Astrocyte of the spinal cord (primary cell): Measurements from ENCODE around the gene CMC2.

ENCODE experiments used
- DNase-seq: peaks from one replicate; pipeline ENCODE4 v3.0.0; 2011; ENCODE audit warnings: low read depth, low spot score
- H3K4me3 ChIP-seq: 2 replicates; pipeline ENCODE4 v1.5.1; 2011; ENCODE audit warnings: low read depth, mild to moderate bottlenecking, low read length, moderate library complexity
- CTCF ChIP-seq: IDR thresholded peaks from 2 replicates; pipeline ENCODE4 v1.5.1; 2012; ENCODE audit warnings: low read depth, mild to moderate bottlenecking, low read length, inconsistent platforms
- in situ Hi-C: cut with HindIII; loops from 2 replicates; pipeline ENCODE4 v1.10.0; 2017; ENCODE audit warnings: low sequenced_read_pairs

CMC2 gene

DNA sequence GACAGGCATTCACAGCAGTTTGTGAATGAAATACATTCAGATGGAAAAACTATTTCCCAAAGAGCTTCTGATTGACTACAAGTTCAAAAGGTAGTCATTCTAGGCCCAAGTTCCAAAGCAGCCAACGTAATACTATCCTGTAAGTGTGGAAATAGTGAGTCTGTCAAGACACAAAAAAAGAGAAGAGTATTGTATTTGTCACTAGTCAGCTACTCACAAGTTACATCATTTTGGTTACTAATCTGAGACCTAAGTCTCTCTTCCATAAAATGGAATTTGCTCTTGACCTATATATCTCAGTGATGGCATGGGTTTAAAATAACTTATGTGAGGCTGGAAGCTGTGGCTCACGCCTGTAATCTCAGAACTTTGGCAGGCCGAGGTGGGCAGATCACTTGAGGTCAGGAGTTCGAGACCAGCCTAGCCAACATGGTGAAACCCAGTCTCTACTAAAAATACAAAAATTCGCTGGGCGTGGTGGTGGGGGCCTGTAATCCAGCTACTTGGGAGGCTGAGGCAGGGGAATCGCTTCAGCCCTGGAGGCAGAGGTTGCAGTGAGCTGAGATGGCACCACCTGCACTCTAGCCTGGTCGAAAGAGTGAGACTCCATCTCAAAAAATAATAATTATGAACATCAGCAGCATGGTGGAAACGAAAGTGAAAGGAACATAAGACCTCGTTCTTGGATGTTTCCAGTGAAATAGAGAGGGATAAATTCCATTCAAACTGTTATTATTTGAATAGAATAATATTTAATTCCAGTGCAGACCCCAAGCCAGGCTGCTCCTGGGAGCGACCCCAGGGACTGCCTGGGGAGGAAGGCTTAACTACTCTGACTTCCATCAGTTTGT, 2.9 kb downstream of the CMC2 start:
- no peak overlapping the region for H3K4me3 ChIP-seq
- TF ChIP-seq CTCF = no peak
- no peak for DNase-seq
- in situ Hi-C loops = no loop called here

- in situ Hi-C loops = no loop called here
- DNase-seq = no peak
- H3K4me3 ChIP-seq = no peak overlapping the region
- no peak for TF ChIP-seq CTCF
Observed at GRCh38 chr16:81003064-81003463, 3.6 kb downstream of the CMC2 start.

DNA sequence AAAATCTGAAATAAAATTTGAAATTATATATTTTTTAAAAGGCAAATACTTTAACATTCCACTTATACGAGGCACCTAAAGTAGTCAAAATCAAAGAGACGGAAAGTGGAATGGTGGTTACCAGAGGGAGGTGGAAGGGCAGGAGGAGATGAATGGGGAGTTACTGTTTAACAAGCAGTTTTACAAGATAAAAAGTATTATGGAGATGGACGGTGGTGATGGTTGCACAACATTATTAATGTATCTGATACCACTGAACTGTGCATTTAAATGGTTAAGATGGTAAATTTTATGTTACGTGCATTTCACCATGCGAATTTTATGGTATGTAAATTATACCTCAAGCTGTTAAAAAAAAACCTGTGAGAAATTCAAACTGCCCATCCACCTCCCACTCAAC, 5.4 kb downstream of the CMC2 start:
- no peak overlapping the region for H3K4me3 ChIP-seq
- in situ Hi-C loops = no loop called here
- DNase-seq = no peak
- TF ChIP-seq CTCF = no peak

- no peak for TF ChIP-seq CTCF
- in situ Hi-C loops = no loop called here
- H3K4me3 ChIP-seq = no peak overlapping the region
- DNase-seq = no peak
Observed at GRCh38 chr16:81000873-81001272, 5.8 kb downstream of the CMC2 start.

DNA sequence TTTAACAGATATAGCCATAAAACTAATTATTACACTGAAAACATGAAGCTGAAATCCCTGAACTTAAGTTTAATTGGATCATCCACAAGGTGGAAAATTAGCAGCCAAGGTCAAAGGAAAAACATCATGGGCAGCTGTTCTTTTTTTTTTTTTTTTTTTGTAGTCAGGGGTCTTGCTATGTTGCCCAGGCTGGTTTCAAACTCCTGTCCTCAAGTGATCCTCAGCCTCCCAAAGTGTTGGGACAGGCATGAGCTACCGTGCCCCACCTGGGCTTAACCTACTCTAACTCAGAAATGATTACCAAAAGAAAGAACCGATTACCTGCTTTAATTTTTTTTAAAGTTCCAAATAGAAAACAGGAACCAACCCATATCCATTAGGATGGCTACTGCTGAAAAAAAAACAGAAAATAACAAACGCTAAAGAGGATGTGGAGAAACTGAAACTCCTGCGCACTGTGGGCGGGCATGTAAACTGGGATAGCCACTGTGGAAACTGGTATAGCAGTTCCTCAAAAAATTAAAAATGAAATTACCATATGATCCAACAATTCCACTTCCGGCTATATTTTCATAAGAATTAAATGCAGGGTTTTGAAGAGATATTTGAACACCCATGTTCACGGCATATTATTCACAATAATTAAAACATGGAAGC, 8.6 kb downstream of the CMC2 start:
- in situ Hi-C loops = no loop called here
- TF ChIP-seq CTCF = no peak
- DNase-seq = no peak
- no peak overlapping the region for H3K4me3 ChIP-seq

DNA sequence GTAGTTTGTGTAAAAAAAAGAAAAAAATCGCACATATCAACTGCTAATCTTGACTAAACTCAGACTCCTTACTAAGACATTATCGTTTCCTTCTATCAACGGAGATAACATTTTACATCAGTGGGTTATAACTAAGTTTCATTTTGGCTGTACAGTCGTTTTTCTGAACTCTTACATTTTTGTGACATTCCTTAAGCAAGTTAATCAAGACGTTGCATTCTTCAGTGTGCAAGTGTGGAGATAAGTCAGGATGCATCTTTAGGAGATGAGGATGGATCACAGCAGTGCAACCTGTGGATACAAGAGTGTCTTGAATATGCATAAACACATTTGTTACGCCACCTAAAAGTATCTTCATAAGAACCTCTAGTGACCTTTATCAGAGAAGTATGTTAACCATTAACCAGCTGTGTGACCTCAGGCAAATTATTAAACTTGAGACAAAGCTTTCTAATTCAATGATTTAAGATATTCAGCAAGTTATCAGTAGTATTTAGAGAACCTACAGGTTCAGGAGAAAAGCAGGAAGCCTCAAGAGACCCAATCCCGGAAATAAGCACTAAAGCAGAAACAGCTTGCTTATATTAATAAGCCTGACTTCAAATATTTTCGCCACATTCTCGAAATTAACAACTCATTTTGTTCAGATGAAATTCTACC, 9.4 kb downstream of the CMC2 start:
- no peak for DNase-seq
- H3K4me3 ChIP-seq = no peak overlapping the region
- in situ Hi-C loops = no loop called here
- no peak for TF ChIP-seq CTCF
